CD14-positive monocyte (primary cell): ENCODE data around the gene C1orf94. TPM values are rescaled to one million over a fixed set of nuclear protein-coding genes. Genes with fewer than 3 reads are reported as not detected.

Experiments used
- DNase-seq, 3 donors: peaks; one replicate each; pipeline ENCODE4 v3.0.0-alpha.2; 2011 to 2022
- H2AFZ ChIP-seq: 2 replicates; pipeline ENCODE4 v1.6.0; 2012; ENCODE audit warnings: mild to moderate bottlenecking, low read depth, low read length, inconsistent platforms; ENCODE audit not compliant: insufficient read depth, poor library complexity, severe bottlenecking
- H3K27ac ChIP-seq, 2 donors: 1 replicate in 1 of 2; 2 replicates in 1 of 2; pipeline ENCODE4 v1.5.1; 2012 to 2013; ENCODE audit warnings: low read length in 2 of 2, control low read depth in 1 of 2, inconsistent platforms in 1 of 2, low read depth in 1 of 2, mild to moderate bottlenecking in 1 of 2
- H3K27me3 ChIP-seq, 2 donors: one replicate each; pipeline versions ENCODE4 v1.6.0 to v1.6.1; 2011 to 2013; ENCODE audit warnings: low read length in 2 of 2; ENCODE audit not compliant: control insufficient read depth in 2 of 2, insufficient read depth in 2 of 2
- H3K36me3 ChIP-seq, 2 donors: replicated peaks in 1 of 2; 1 replicate in 1 of 2; 2 replicates in 1 of 2; pipeline versions ENCODE4 v1.5.1 to v1.6.1; 2012 to 2013; ENCODE audit warnings: low read length in 2 of 2, control low read depth in 1 of 2, inconsistent platforms in 1 of 2, mild to moderate bottlenecking in 1 of 2; ENCODE audit not compliant: insufficient read depth in 2 of 2, control insufficient read depth in 1 of 2
- H3K4me1 ChIP-seq, 2 donors: 1 replicate in 1 of 2; 2 replicates in 1 of 2; pipeline versions ENCODE4 v1.5.1 to v1.6.1; 2012 to 2013; ENCODE audit warnings: low read length in 2 of 2, control low read depth in 1 of 2, inconsistent platforms in 1 of 2, mild to moderate bottlenecking in 1 of 2, moderate library complexity in 1 of 2; ENCODE audit not compliant: insufficient read depth in 2 of 2, control insufficient read depth in 1 of 2
- H3K4me2 ChIP-seq: replicated peaks from 2 replicates; pipeline ENCODE3; 2012; ENCODE audit warnings: low read length, moderate library complexity, mild to moderate bottlenecking; ENCODE audit not compliant: poor library complexity, severe bottlenecking; ENCODE audit errors: extremely low read depth
- H3K4me3 ChIP-seq, 3 experiments: fragments of 200-600 bp in 1 of 3; sonication (generic) in 1 of 3; replicated peaks in 1 of 3; 1 replicate in 2 of 3; 2 replicates in 1 of 3; pipeline ENCODE4 v1.5.1; 2011 to 2013; ENCODE audit warnings: low read length in 3 of 3, mild to moderate bottlenecking in 3 of 3, control low read depth in 2 of 3, low read depth in 2 of 3, inconsistent platforms in 1 of 3, moderate library complexity in 1 of 3
- H3K79me2 ChIP-seq: 2 replicates; pipeline ENCODE4 v1.6.0; 2012; ENCODE audit warnings: mild to moderate bottlenecking, control low read depth, inconsistent platforms, low read length, moderate library complexity; ENCODE audit not compliant: insufficient read depth
- H3K9ac ChIP-seq: 2 replicates; pipeline ENCODE4 v1.6.0; 2017; ENCODE audit warnings: low read length, mild to moderate bottlenecking; ENCODE audit not compliant: insufficient read depth, poor library complexity, severe bottlenecking
- H3K9me3 ChIP-seq, 2 donors: replicated peaks in 1 of 2; 1 replicate in 1 of 2; 2 replicates in 1 of 2; pipeline versions ENCODE4 v1.5.1 to v1.6.1; 2012 to 2013; ENCODE audit warnings: low read length in 2 of 2, control low read depth in 1 of 2; ENCODE audit not compliant: control insufficient read depth in 1 of 2, insufficient read depth in 1 of 2
- H4K20me1 ChIP-seq: 2 replicates; pipeline ENCODE4 v1.6.0; 2012; ENCODE audit warnings: mild to moderate bottlenecking, low read length, control low read depth, moderate library complexity; ENCODE audit not compliant: insufficient read depth
- H3K27ac Mint-ChIP-seq, 7 donors: one replicate each; pipeline ENCODE4 v1.8.0; 2020; ENCODE audit warnings: mild to moderate bottlenecking in 7 of 7, mixed read lengths in 7 of 7, moderate library complexity in 6 of 7, inconsistent platforms in 2 of 7
- H3K27me3 Mint-ChIP-seq, 3 donors: one replicate each; pipeline ENCODE4 v1.8.0; 2021 to 2022; ENCODE audit warnings: low read depth in 3 of 3, mild to moderate bottlenecking in 3 of 3, mixed read lengths in 3 of 3, moderate library complexity in 3 of 3, inconsistent platforms in 1 of 3
- H3K36me3 Mint-ChIP-seq, 2 donors: one replicate each; pipeline ENCODE4 v1.8.0; 2020; ENCODE audit warnings: mixed read lengths in 2 of 2, inconsistent platforms in 1 of 2, mild to moderate bottlenecking in 1 of 2
- H3K4me1 Mint-ChIP-seq: one replicate; pipeline ENCODE4 v1.8.0; 2020; ENCODE audit warnings: mild to moderate bottlenecking, mixed read lengths
- H3K4me3 Mint-ChIP-seq, 2 donors: one replicate each; pipeline ENCODE4 v1.8.0; 2020; ENCODE audit warnings: mild to moderate bottlenecking in 2 of 2, mixed read lengths in 2 of 2, moderate library complexity in 1 of 2
- H3K9me3 Mint-ChIP-seq, 7 donors: one replicate each; pipeline ENCODE4 v1.8.0; 2020 to 2022; ENCODE audit warnings: mixed read lengths in 7 of 7, mild to moderate bottlenecking in 6 of 7, moderate library complexity in 6 of 7, inconsistent platforms in 2 of 7
- WGBS: methylation state at CpG from one replicate; pipeline ENCODE4 v1.1.5; 2013; ENCODE audit warnings: missing lambda C conversion rate; ENCODE audit not compliant: insufficient coverage; 5-methylcytosine and 5-hydroxymethylcytosine counted together
- intact Hi-C, 2 donors: fragments of 100-400 bp; cut with micrococcal nuclease; formaldehyde crosslinking; loops; one replicate each; pipeline versions ENCODE4 v1.15.0 to v1.15.1; 2023
- polyA plus RNA-seq, 3 donors: library from polyadenylated mRNA; depleted of rRNA in 1 of 3; unstranded in 2 of 3; stranded (reverse) in 1 of 3; fragments of 300-500 nt in 2 of 3; fragments of >200 nt in 1 of 3; fragmentation: Illumina TruSeq in 2 of 3; gene quantifications; 1 replicate in 2 of 3; 2 replicates in 1 of 3; pipeline ENCODE4 v1.2.3, GENCODE V29; 2012 to 2021
- TF ChIP-seq, protein P1 (sequence below): fragments of 200-600 bp; IDR thresholded peaks from one replicate; pipeline ENCODE4 v1.8.0; 2022; ENCODE audit warnings: antibody characterized with exemption, mild to moderate bottlenecking

C1orf94 gene
- polyA plus RNA-seq, 3 donors, result not detected

DNA sequence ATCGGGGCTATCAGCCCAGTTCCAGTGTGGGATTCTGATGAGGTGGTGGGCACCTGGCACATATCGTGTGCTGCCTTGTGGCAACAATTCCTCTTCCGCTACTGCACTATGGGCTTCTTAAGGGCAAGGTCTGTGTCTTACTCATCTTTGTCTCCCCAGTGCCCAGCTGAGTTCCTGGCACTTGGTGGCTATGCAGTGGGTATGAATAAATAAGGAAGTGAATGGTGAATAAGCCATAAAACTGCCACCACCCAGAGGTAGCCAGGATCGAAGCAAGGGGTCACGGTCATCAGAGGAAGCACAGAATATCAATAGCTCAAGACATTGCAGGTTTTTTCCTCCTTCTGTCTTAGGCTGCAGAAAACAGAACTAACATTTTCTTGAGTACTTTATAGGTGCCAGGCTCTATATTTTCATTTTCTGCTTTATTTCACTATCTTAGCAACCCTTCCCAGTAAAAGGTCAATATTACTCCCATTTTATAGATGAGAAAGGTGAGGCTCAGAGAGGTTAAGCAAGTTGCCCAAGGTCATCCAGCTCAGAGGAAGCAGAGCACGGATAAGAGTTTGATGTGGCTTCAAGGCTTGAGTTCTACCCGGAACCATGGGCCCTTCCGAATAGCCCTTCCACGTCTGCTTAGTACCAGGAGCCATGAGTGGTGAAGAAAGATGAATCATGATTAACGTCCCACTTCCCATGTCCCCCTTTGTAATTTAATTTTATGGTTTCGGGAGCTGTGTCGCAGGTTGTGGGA lies 10.2 kb downstream of the C1orf94 start:
- WGBS, result 77% methylated on average over 7 of the region's 12 CpGs
- H3K9ac ChIP-seq, result no peak overlapping the region
- H3K4me1 ChIP-seq, result no peaks in the 10 kb centered on the region
- no peaks in the 10 kb centered on the region for H4K20me1 ChIP-seq
- H3K27me3 ChIP-seq, result no peaks in the 10 kb centered on the region
- peaks cover 4 to 9% (median 6%) of the 10 kb centered on the region in 3 donors for H3K27me3 Mint-ChIP-seq
- H3K4me2 ChIP-seq, result no peak overlapping the region
- no peak overlapping the region for H3K4me3 ChIP-seq
- intact Hi-C loops, result no loop called here
- H3K79me2 ChIP-seq, result no peaks in the 10 kb centered on the region
- no peaks in the 10 kb centered on the region for H3K36me3 ChIP-seq
- no peak for DNase-seq
- no peak overlapping the region for H3K27ac Mint-ChIP-seq
- H3K9me3 ChIP-seq, result peaks cover 0 to 7% of the 10 kb centered on the region in 2 donors
- H3K4me1 Mint-ChIP-seq, result no peaks in the 10 kb centered on the region
- peaks cover 3 to 14% (median 10%) of the 10 kb centered on the region in 7 donors for H3K9me3 Mint-ChIP-seq
- no peak overlapping the region for H2AFZ ChIP-seq
- TF ChIP-seq, protein P1, sequence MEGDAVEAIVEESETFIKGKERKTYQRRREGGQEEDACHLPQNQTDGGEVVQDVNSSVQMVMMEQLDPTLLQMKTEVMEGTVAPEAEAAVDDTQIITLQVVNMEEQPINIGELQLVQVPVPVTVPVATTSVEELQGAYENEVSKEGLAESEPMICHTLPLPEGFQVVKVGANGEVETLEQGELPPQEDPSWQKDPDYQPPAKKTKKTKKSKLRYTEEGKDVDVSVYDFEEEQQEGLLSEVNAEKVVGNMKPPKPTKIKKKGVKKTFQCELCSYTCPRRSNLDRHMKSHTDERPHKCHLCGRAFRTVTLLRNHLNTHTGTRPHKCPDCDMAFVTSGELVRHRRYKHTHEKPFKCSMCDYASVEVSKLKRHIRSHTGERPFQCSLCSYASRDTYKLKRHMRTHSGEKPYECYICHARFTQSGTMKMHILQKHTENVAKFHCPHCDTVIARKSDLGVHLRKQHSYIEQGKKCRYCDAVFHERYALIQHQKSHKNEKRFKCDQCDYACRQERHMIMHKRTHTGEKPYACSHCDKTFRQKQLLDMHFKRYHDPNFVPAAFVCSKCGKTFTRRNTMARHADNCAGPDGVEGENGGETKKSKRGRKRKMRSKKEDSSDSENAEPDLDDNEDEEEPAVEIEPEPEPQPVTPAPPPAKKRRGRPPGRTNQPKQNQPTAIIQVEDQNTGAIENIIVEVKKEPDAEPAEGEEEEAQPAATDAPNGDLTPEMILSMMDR, result no peak
- no peak overlapping the region for H3K4me3 Mint-ChIP-seq
- H3K27ac ChIP-seq, result no peak overlapping the region
- no peaks in the 10 kb centered on the region for H3K36me3 Mint-ChIP-seq

DNA sequence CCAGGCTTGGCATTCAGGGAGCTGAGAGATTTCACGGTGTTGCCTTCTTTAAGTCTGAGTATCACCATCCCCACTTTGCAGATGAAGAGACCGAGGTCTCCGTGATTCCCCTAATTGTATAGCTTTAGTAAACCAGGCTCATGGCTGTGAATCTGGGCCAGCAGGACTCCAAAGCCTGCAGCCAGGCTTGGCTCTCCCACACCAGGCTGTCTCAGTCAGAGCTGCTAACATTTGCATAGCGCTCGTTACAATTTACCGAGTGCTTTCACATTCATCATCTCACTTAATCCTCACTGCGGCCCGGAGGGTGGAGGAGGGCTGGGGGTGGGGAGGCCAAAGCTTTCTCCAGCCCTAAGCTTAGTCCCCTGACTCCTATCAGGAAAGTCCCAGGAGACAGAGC lies 11.7 kb downstream of the C1orf94 start:
- Mint-ChIP-seq H3K4me1 (no peaks in the 10 kb centered on the region), H3K9me3 (peaks cover 3 to 14% (median 10%) of the 10 kb centered on the region in 7 donors), H3K4me3 (no peak overlapping the region), H3K27me3 (peaks cover 3 to 6% (median 4%) of the 10 kb centered on the region in 3 donors), H3K27ac (no peak overlapping the region), H3K36me3 (no peaks in the 10 kb centered on the region)
- no peaks in the 10 kb centered on the region for H3K4me1 ChIP-seq
- H3K79me2 ChIP-seq, result no peaks in the 10 kb centered on the region
- H3K4me2 ChIP-seq, result no peak overlapping the region
- DNase-seq, result no peak
- no peaks in the 10 kb centered on the region for H4K20me1 ChIP-seq
- H3K9me3 ChIP-seq, result peaks cover 0 to 7% of the 10 kb centered on the region in 2 donors
- intact Hi-C loops, result no loop called here
- no peaks in the 10 kb centered on the region for H3K27me3 ChIP-seq
- 6% methylated on average over 2 of the region's 8 CpGs for WGBS
- H3K27ac ChIP-seq, result no peak overlapping the region
- H3K9ac ChIP-seq, result no peak overlapping the region
- H2AFZ ChIP-seq, result no peak overlapping the region
- TF ChIP-seq, protein P1, result no peak
- no peak overlapping the region for H3K4me3 ChIP-seq
- H3K36me3 ChIP-seq, result no peaks in the 10 kb centered on the region
